ENCODE results near the gene SCMH1.

The SCMH1 gene

DNA sequence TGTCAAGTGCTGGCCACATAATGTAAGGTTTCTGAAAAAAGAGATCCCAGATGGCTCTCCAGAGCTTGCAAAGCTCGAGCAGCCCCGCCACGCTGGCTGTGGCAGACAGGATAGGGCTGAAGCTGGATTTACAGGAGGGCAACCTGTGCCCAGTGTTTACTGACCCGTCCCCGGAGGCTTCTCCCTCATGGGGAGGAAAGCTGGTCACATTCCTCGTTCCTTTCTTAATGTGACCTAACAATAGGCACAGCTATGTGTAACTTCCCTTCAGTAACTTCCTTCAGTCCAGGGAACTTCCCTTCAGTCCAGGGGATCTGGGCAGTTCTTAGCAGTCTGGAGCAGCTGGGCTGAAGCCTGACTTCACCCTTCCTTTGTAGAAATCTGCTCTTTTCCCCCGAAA is 228.3 kb downstream of the SCMH1 start:
- H3K4me3 ChIP-seq (ENCODE audit: low read depth, low read length) = no peak overlapping the region
- TF ChIP-seq CTCF (IDR thresholded peaks at IDR 0.05; ENCODE audit: borderline replicate concordance, insufficient read depth, low read depth, low read length) = no peak

DNA sequence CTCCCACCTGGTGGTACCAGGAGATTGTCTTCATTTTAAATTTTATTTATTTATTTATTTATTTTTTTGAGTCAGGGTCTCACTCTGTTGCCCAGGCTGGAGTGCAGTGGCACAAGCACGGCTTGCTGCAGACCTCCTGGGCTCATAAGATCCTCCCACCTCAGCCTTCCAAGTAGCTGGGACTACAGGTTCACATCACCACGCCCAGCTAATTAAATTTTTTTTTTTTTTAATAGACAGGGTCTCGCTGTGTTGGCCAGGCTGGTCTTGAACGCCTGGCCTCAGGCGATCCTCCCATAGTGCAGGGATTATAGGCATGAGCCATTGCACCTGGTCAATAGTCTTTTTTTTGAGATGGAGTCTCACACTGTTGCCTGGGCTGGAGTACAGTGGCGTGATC is 229.1 kb downstream of the SCMH1 start:
- TF ChIP-seq CTCF (IDR thresholded peaks at IDR 0.05; ENCODE audit: borderline replicate concordance, insufficient read depth, low read depth, low read length) = no peak
- no peak overlapping the region for H3K4me3 ChIP-seq (ENCODE audit: low read depth, low read length)

- H3K4me3 ChIP-seq (ENCODE audit: low read depth, low read length) = no peak overlapping the region
- no peak for TF ChIP-seq CTCF (IDR thresholded peaks at IDR 0.05; ENCODE audit: borderline replicate concordance, insufficient read depth, low read depth, low read length)
These were observed 231.8 kb downstream of the SCMH1 start for GRCh38 chr1:41010345-41010744.

DNA sequence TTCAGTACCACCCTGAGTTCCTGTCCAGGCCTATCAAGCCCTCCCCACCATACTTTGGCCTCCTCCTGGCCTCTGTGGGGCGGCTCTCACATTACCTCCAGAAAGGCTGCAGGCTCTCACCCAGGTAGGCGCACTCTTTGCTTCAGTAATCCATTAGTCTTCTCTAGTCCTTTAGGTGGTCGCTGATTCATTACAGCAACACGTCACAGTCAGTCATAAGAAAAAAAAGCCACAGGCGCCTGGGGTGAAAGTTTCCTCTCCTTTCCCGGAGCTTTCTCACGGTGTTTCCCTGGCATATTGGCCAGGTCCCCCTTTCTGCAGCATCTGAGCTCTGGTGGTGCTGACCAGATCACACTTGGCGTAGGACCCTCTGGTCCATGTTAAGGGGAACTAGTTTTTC is 232.6 kb downstream of the SCMH1 start:
- no peak overlapping the region for H3K4me3 ChIP-seq (ENCODE audit: low read depth, low read length)
- no peak for TF ChIP-seq CTCF (IDR thresholded peaks at IDR 0.05; ENCODE audit: borderline replicate concordance, insufficient read depth, low read depth, low read length)

- TF ChIP-seq CTCF (IDR thresholded peaks at IDR 0.05; ENCODE audit: borderline replicate concordance, insufficient read depth, low read depth, low read length) = no peak
- H3K4me3 ChIP-seq (ENCODE audit: low read depth, low read length) = no peak overlapping the region
These were observed 234.9 kb downstream of the SCMH1 start for GRCh38 chr1:41006942-41007865.

GRCh38 chr1:41005876-41006275 is 236.2 kb downstream of the SCMH1 start:
- H3K4me3 ChIP-seq (ENCODE audit: low read depth, low read length) = no peak overlapping the region
- TF ChIP-seq CTCF (IDR thresholded peaks at IDR 0.05; ENCODE audit: borderline replicate concordance, insufficient read depth, low read depth, low read length) = no peak

GRCh38 chr1:41003640-41004220 is 238.4 kb downstream of the SCMH1 start:
- H3K4me3 ChIP-seq (ENCODE audit: low read depth, low read length) = no peak overlapping the region
- TF ChIP-seq CTCF (IDR thresholded peaks at IDR 0.05; ENCODE audit: borderline replicate concordance, insufficient read depth, low read depth, low read length) = peak; percentile 63
